ENCODE measurements around the gene FCGR2B.

Gene FCGR2B

GRCh38 chr1:161702250-161702649 is 39.3 kb downstream of the FCGR2B start:
- no peak for FAIRE-seq
- no peak for DNase-seq (ENCODE audit: insufficient read length, low spot score)
- TF ChIP-seq CTCF (IDR thresholded peaks at IDR 0.05; ENCODE audit: insufficient read depth, missing control alignments): no peak

- DNase-seq (ENCODE audit: insufficient read length, low spot score) (no peak), FAIRE-seq (no peak)
- no peak for TF ChIP-seq CTCF (IDR thresholded peaks at IDR 0.05; ENCODE audit: insufficient read depth, missing control alignments)
Observed at GRCh38 chr1:161705537-161705936, 42.6 kb downstream of the FCGR2B start.

- FAIRE-seq (no peak), DNase-seq (ENCODE audit: insufficient read length, low spot score) (no peak)
- TF ChIP-seq CTCF (IDR thresholded peaks at IDR 0.05; ENCODE audit: insufficient read depth, missing control alignments): no peak
Observed at GRCh38 chr1:161706113-161706481, 43.2 kb downstream of the FCGR2B start.

- no peak for FAIRE-seq
- no peak for DNase-seq (ENCODE audit: insufficient read length, low spot score)
- no peak for TF ChIP-seq CTCF (IDR thresholded peaks at IDR 0.05; ENCODE audit: insufficient read depth, missing control alignments)
Observed at GRCh38 chr1:161706482-161707347, 43.8 kb downstream of the FCGR2B start, which contains the start of gene FCRLA. Gene FCRLA (plus strand): TSS chr1:161707229. CDS start chr1:161707265, 36 bp downstream.

DNA sequence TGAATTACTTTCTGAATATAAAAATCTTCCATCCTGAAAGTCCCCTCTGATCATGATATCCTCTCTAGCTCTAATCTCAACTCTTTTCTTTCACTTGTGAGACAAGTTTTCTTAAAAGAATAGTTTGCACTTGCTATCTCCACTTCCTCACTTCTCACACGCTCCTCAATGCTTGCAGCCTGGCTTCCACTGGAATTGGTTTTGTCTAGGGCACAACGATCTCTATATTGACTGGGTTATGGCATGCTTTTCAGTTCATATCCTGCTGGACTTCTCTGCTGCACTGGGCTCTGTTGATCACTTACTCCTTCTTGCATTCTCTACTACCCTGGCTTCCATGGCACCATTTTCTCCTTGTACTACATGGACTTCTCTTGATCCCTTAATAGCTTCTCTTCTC is 44.6 kb downstream of the FCGR2B start:
- TF ChIP-seq CTCF (IDR thresholded peaks at IDR 0.05; ENCODE audit: insufficient read depth, missing control alignments): no peak
- DNase-seq (ENCODE audit: insufficient read length, low spot score): no peak
- no peak for FAIRE-seq

DNA sequence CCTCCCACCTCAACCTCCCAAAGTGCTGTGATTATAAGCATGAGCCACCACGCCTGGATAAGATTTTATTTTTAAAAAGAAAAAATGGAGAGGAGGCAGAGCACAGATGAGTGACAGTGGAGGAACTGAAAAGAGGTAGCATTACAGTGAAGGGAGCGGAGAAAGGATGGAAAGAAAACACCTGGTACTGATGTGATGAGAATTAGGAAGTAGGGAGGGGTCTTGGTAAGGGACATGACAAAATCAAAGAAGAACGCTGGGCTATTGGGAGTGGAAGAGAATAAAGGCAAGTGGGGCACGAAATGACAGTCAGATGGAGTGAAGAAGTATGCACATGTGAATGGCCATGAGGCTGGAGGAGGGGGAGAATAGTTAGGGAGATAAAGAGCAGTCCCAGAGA is 46.4 kb downstream of the FCGR2B start:
- no peak for FAIRE-seq

More for the DNA sequence above, 46.4 kb downstream of the FCGR2B start:
- no peak for DNase-seq (ENCODE audit: insufficient read length, low spot score)
- TF ChIP-seq CTCF (IDR thresholded peaks at IDR 0.05; ENCODE audit: insufficient read depth, missing control alignments): no peak
